ENCODE data around the gene VPS4B. TPM values are rescaled to one million over a fixed set of nuclear protein-coding genes. Genes with fewer than 3 reads are reported as not detected.

The VPS4B gene
- 52.5 and 58.0 TPM in 2 replicates for total RNA-seq

DNA sequence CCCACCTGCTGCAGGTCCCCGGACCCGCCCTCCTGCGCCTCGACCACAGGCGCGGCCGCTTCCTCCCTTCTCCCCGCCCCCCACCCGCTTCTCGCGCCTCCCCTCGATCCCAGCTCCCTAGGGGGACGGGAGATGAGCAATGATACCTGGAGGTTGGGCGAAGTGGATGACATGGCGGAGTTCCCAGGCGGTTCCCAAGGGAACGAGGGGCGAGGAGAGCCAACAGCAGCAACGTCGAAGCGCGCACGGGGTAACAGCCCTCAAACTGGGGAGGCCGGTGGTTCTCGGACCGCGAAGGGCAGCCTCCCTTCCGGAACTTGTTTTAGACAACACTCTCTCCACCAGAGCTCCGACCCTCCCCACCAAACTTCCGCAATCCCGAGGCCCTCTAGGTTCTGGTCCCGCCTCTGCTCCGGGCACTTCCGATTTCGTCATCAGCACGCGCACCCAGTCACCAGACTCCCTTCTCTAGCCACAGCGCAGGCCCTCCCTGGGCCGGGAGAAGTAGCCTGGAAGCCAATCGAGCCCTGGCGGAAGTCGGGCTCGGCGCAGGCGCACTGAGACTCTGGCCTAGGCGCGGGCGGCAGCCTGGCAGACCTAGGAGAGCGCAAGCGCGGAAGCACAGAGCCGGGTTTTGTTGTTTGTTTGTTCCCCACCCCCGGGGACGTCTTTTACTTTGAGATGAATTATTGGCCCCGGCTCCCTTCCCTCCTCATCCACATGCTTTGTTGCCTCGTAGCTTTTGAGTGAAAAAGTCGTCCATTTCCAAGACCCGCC lies at the start of gene VPS4B:
TSS of gene VPS4B (minus strand) at position 390 of the 777 bp plus-strand sequence. CDS start at position 173, 217 bp downstream.

GRCh38 chr18:63367053-63367953 lies 55.0 kb downstream of the VPS4B start, which contains the start of gene KDSR:
KDSR (minus strand) TSS chr18:63367206; CDS start chr18:63367118, 88 bp downstream.

Other genes starting within 250 kb of the VPS4B start
- 3.7 and 4.6 TPM in 2 replicates for gene BCL2, start 102.7 kb downstream of the VPS4B start, total RNA-seq
- 49.4 and 62.3 TPM in 2 replicates for gene KDSR, start 55.3 kb downstream of the VPS4B start, total RNA-seq
- gene SERPINB5, start 54.5 kb upstream of the VPS4B start, total RNA-seq = not detected in 2 replicates
- not detected in 2 replicates for gene SERPINB12, start 119.9 kb upstream of the VPS4B start, total RNA-seq
- gene SERPINB13, start 164.9 kb upstream of the VPS4B start, total RNA-seq = not detected in 2 replicates
- gene SERPINB4, start 221.8 kb upstream of the VPS4B start, total RNA-seq = not detected in 2 replicates
- gene SERPINB3, start 239.4 kb upstream of the VPS4B start, total RNA-seq = not detected in 2 replicates